Activated T-cell treated with anti-CD3 and anti-CD28 coated beads, Interleukin-2, amount 50 U/mL, for 1 hour (primary cell): Measurements from ENCODE around the gene CD22.
A peak's percentile ranks its signal among the peaks of the same experiment; 100 is the strongest.

ENCODE experiments used
- DNase-seq: peaks from one replicate; pipeline ENCODE4 v3.0.0-alpha.2; 2020

The CD22 gene

GRCh38 chr19:35315883-35316282 is 13.1 kb upstream of the CD22 start:
- DNase-seq = no peak

DNA sequence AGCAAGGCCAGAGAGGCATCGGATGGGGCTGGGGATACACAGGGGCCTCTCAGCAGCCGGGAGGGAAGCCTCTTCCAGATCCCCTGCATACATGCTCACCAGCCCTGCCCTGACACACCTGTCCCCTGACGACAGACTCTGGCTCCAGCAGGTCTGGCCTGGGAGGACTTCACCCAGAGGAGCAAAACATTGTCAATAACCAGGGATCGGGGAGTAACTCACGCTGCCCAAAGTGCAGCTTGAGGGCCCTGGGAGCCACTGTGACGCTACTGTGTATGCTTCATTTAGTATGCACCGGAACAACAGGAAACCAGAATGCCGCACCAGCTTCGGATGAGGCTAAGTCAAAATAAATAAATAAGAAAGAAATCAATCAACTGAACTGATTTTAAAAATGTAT is 12.4 kb upstream of the CD22 start:
- DNase-seq = no peak

- no peak for DNase-seq
Measured at GRCh38 chr19:35317464-35318043, 11.4 kb upstream of the CD22 start.

DNA sequence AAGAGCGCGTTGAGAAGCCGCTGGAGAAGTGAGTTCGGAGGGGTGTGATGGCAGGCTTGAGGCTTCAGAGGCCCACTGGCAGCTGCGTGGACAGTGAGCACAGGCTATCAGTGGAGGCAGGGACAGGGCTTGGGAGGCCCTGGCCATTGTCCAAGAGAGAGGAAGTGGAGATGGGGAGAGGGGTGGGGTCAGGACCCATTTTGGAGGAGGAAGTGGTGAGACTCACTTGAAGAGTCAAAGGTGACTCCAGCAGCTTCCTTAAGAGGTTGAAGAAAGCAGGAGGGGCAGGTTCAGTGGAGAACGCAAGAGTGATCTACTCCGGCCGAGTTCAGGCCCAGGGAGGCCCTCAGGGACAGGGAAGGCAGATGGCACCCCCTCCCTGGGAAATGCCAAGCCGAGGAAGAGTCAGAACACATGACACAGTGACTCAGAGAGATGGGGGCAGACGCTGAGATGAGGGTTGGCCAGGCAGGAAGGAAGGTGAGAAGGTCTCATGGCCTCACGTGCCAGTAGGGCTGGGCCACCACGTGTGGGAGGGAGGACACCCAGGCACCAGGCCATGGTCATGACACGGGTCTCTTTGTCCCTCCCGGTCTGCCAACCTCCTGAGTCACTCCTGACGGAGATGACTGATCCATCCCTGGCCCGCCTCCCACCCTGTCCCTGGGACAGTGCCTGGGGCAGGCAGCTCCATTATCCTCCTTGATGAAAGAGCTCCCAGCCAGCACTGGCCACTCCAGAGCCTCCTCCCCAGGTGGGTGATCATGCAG is 10.1 kb upstream of the CD22 start:
- DNase-seq = no peak

DNA sequence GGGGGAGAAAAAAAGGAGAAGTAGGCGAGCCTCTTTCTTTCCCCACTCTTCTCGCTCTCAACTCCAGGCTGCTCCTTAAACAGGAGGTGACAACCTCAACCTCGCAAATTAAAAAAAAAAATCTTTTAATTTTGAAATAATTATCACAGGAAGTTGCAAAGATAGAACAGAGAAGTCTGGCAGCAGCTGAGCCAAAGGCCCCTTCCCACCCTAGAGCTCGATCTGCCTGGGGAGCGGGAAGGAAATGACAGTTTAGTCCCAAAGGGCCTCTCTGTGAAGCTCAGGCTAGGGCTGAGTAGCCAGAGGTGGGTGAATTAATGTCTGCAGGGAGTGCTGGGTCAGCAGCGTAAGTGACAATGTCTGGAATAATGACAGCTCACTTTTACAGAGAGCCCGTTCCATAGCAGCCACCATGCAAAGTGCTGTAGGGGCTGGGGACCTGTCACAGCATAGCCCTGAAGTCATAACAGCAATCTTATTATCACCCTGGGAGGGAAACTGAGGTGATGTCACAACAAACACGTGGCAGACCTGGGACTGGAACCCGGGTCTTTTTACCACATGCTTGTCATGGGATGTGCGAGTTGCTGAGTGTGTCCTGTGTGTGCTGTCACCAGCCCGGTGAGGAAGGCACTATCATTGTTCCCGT is 8.8 kb upstream of the CD22 start:
- no peak for DNase-seq

DNA sequence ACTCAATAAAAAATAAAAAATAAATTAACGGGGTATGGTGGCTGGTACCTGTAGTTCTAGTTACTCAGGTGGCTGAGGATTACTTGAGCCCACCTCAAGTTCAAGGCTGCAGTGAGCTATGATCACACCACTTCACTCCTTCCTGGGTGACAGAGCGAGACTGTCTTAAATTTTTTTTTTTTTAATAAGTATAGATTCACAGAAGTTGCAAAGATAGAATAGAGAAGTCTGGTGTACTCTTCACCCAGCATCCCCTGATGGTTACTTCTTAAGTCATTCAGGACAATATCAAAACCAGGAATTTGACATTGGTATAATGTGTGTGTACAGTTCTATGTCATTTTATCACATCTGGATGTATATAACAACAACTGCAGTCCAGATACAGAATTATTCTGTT is 7.7 kb upstream of the CD22 start:
- DNase-seq = no peak

DNA sequence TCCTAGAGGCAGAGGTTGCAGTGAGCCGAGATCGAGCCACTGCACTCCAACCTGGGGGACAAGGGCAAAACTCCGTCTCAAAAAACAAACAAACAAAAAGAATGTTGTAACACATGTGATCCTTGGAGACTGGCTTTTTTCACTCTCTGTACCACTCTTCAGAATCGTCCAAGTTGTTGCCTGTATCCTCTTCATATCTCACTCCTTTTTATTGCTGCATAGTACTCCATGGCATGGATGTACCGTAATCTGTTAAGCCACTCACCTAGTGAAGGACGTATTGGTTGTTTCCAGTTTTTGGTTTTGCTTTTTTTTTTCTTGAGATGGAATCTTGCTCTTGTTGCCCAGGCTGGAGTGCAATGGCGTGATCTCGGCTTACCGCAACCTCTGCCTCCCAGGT is 7.0 kb upstream of the CD22 start:
- no peak for DNase-seq

GRCh38 chr19:35327642-35328041 is 1.3 kb upstream of the CD22 start:
- no peak for DNase-seq

- DNase-seq = no peak
Measured at GRCh38 chr19:35329323-35329722, 336 bp downstream of the CD22 start.

DNA sequence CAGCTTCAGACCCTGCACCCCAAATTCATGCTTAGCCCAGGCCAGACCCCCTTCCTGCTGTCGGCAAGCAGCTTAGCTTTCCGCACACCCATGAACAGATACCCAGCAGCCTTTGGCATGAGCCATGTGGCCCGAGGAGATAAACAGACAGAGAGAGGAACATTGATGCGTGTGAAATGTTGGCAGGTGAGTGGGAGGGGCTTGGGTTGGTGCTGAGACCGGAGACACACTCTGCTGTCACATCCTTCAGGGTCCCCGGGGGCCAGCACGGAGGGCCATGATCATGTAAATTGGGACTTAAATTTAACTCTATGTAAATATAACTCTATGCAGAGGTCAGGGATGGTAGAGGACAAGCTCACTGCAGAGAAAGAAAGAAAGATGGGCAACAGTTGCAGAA is 1.5 kb downstream of the CD22 start:
- no peak for DNase-seq

GRCh38 chr19:35331551-35332214 is 2.7 kb downstream of the CD22 start:
- no peak for DNase-seq

DNA sequence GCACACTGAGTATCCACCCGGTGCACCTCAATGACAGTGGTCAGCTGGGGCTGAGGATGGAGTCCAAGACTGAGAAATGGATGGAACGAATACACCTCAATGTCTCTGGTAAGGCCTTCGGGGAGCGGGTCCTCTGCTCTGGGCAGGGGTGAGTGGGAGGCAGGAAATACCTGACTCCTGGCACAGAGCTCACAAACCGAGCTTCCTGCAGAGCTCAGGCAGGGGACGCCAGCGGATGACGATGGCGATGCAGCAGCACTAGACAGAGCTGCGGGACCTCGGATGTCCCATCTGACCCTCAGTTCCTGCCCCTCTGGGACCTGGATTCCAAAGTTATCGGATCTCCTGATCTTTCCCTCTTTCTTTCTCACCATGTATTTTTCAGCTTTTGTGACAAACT is 3.8 kb downstream of the CD22 start:
- peak; percentile 29 for DNase-seq

DNA sequence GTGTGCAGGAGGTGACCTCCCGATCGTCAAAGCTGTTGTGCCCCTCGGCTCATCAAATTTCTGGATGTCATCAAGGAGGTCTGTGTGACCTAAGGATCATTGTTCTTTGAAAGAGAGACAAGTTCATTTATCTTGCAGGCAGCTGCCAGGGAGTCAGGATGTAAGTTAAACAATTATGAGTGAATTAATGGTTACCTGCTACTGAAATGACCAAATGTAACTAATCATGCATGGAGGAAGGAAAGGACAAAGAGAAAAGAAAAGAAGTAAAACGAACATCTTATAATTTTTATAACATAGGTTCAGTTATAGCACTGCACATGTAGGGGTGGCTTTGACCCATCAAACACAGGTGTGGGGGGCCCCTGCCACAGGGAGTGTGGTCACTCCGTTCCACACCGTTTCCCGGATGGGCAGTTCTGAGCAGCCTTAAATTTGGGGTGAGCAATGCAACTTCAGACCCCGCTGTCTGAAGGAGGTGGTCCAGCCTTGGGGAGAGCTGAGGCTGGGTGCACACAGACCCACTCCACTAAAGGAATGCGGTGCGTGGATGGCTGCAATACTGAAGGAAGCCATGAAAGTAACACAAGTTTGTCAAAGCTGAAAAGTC is 5.3 kb downstream of the CD22 start:
- no peak for DNase-seq

- DNase-seq = no peak
Measured at GRCh38 chr19:35336166-35336955, 7.4 kb downstream of the CD22 start.

DNA sequence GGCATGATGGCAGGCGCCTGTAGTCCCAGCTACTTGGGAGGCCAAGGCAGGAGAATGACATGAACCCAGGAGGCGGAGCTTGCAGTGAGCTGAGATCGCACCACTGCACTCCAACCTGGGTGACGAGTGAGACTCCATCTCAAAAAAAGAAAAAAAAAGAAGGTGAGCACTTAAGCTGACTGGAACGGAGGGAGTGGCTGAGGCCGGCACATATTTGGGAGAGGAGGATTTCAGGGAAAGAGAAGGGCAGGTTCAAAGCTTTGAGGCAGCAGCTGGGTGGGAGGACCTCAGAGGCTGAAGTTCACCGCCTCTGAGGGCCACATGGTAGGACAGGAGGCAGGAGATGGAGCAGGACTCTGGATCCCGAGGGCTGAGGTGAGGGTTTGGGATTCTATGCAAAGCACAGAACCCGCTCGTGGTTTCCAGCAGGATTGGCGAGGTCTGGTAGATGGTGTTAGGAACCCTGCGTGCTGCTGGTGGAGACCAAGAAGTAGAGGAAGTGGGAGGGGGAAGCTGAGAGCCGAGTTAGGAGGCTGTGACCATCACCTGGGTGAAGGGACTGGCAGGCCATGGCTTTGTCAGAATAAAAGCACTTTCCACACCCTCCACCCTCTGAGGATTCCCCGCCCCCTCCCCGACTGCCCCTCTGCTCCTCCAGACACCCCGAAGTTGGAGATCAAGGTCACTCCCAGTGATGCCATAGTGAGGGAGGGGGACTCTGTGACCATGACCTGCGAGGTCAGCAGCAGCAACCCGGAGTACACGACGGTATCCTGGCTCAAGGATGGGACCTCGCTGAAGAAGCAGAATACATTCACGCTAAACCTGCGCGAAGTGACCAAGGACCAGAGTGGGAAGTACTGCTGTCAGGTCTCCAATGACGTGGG is 8.4 kb downstream of the CD22 start:
- no peak for DNase-seq

DNA sequence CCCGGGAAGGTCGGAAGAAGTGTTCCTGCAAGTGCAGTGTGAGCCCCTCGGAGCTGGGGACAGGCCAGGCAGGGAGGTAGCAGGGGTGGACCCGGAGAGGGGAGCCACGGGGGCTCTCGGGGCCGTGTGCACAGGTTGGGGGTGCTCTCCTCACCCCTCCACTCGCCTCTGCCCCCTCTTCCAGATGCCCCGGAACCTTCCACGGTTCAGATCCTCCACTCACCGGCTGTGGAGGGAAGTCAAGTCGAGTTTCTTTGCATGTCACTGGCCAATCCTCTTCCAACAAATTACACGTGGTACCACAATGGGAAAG is 9.0 kb downstream of the CD22 start:
- no peak for DNase-seq

DNA sequence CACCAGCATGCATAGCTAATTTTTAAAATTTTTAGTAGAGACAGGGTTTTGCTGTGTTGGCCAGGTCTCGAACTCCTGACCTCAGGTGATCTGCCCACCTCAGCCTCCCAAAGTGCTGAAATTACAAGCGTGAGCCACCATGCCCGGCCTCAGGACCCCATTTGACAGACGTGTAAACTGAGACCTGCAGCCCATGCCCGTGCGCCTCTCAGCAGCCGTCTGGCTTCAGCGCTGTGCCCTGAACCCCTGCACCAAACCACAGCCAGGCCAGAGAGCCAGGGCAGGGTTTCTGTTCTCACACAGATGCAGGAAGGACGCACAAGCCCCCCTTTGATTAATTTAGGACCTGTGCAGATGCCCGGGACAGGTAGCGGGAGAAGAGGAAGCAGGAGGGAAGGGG is 11.4 kb downstream of the CD22 start:
- DNase-seq = no peak

DNA sequence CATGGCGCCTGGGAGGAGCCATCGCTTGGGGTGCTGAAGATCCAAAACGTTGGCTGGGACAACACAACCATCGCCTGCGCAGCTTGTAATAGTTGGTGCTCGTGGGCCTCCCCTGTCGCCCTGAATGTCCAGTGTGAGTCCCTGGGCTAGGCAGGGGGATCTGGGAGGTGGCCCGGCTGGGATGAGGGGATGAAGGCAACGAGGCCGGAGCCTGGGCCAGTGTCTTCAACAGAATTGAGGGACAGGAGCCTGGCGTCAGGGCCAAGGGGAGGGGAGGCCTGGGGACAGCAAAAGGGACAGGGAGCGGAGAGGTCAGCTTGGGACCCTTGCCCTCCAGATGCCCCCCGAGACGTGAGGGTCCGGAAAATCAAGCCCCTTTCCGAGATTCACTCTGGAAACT is 12.0 kb downstream of the CD22 start:
- DNase-seq = no peak

- no peak for DNase-seq
Measured at GRCh38 chr19:35341565-35342225, 12.7 kb downstream of the CD22 start.

GRCh38 chr19:35342430-35342829 is 13.4 kb downstream of the CD22 start:
- DNase-seq = no peak

- peak; percentile 8 for DNase-seq
Measured at GRCh38 chr19:35344511-35345031, 15.6 kb downstream of the CD22 start.
